Activated T-cell treated with anti-CD3 and anti-CD28 coated beads for 1 hour (primary cell): Measurements from ENCODE around the gene ODF2L.
"Not testable (repeated sequence)": the region's sequence is repeated elsewhere in the genome, so short reads cannot be mapped to it uniquely, and the experiment has no call there.

ENCODE experiments used
- DNase-seq: peaks from one replicate; pipeline ENCODE4 v3.0.0-alpha.2; 2020; ENCODE audit warnings: low read depth

Gene ODF2L

DNA sequence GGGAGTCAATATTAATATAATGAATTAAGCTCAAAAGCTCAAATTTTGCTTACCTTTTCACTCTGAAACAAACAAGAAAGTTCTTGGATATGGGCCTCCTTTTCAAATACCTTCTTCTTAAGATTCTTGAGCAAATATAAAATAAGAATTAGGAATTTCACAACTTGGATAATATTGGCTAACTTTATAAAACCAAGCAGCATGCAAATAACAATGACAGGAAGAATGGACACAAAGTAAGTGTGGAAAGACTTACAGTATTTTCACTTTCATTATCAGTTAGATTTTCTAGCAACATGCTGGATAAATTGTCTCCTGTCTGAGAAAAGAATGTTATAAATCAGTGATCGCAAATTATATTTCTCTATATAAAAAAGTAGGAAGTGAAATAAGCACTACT is 13.2 kb downstream of the ODF2L start:
- DNase-seq = no peak

DNA sequence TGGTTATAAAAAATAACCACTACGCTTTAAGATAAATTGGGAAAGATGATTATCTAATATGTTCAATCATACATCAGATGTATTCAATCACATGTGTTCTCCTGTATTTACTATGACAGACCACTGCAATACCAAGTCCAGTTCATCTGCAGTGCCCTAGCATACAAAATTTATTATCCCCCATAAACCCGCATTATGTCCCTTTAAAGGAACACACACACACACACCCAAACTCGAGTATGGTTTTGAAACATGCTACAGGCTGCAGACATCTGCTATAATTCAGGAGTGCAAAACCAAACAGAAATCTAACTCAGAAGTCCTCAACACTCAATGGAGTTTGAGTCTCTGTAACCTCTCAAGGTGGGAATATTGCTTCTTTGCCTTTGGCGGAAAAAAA is 14.9 kb downstream of the ODF2L start:
- no peak for DNase-seq

DNA sequence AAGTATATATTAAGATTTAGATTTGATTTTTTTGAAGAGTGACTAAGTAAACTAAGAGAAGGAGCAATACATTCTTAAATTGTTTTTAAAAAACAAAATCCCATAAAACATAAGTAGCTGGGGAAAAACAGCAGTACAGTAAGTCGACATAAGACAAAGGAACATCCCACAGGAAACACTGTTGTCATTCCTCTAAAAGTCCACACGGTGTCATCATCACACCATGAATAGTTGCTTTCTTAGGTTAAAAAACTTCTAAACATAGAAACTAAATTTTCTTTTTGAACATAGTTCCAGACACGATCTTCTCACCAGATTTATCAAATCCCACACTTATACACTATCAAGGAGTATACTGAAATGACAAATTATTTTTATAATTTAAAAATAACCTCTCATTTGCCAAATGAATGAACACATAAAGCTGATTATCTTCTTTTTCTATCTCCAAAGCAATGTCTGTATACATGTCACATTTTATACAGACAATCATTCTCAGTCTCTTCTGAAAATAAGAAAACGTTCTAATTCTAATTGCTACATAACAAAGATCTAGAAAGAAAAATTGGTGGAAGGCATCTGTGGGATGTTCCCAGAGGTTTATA is 15.8 kb downstream of the ODF2L start:
- DNase-seq = no peak

DNA sequence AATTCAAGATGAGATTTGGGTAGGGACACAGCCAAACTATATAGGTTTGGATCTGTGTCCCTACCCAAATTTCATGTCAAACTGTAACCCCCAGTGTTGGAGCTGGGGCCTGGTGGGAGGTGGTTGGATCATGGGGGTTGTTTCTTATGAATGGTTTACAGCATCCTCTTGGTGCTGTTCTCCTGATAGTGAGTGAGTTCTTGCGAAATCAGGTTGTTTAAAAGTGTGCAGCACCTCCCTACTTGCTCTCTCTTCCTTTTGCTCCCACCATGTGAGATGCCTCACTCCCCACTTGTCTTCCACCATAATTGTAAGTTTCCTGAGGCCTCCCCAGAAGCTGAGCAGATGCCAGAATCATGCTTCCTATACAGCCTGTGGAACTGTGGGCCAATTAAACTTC is 17.3 kb downstream of the ODF2L start:
- no peak for DNase-seq

DNA sequence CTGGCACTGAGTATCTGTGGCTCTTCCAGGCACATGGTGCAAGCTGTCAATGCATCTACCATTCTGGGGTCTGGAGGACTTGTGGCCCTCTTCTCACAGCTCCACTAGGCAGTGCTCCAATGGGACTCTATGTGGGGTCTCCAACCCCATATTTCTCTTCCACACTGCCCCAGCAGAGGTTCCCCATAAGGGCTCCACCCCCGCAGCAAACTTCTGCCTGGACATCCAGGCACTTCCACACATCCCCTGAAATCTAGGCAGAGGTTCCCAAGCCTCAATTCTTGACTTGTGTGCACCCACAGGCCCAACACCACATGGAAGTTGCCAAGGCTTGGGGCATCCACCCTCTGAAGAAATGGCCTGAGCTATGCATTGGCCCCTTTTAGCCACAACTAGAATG is 18.8 kb downstream of the ODF2L start:
- no peak for DNase-seq

DNA sequence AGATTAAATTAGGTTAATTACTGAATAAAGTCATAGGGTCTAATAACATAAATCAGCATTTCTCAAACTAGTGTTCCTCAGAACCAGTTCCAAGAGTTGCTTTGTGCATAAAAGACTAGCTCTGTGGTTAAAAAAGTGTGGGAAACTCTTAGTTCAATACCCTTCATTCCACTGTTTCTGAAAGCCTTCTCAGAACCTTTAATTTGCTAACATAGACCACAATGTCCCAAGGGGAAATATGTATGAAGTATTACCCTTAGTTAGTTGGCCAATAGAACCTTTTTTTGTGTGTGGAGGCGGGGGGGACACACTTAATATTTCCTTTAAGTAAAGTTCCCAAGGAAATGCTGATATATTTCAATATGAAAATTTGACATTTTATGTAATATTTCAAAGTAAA is 20.4 kb downstream of the ODF2L start:
- no peak for DNase-seq

DNA sequence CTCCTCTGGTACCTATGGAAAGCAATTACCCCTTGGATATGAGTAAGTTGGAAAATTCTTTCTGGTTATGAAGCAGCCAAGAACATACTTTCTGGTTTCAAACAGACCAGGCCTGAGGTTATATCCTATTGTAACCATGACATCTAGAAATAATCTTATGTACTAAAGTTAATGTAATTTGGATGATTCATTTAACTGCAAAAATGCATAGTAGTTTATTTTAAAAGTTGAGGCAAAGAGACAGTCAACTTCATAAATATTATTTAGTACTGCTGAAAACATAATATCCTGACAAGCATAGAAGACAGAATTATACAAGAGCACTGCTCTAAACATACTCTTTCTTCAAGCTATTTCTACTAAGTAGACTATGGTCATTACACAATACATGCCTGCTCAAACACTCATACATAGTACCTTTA is 25.5 kb downstream of the ODF2L start:
- DNase-seq = no peak

DNA sequence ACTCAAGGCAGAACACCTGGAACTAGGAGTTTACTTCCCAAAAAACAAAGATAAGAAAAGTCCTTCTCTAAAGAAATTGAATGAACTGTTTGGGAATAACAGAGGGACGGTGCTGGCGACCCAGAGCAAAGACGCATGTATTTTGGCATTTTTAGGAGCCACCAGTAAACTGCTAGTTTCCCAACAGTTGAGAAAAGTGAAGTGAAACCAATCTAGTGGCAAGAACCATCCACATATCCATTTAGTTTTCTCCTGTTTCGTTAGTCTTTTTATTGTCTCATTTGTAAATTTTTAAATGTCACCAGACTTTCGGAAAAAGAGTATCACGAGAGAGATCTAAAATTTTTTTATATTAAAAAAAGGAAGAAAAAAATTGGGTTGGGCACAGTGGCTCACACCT is 30.2 kb downstream of the ODF2L start:
- DNase-seq = no peak

DNA sequence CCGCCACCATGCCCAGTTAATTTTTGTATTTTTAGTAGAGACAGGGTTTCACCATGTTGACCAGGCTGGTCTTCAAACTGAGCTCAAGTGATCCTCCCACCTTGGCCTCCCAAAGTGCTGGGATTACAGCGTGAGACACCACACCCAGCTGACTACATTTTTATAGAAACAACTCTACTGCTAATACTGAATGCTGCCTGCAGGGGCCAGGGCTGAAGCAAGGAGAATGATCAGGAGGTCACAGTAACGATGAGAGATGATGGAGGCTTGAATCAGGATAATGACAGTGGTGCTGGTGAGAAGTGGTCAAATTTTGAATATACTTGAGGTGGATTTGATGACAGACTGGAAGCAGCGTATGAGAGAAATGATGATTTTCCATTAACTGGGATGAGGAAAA is 33.3 kb downstream of the ODF2L start:
- DNase-seq = no peak

DNA sequence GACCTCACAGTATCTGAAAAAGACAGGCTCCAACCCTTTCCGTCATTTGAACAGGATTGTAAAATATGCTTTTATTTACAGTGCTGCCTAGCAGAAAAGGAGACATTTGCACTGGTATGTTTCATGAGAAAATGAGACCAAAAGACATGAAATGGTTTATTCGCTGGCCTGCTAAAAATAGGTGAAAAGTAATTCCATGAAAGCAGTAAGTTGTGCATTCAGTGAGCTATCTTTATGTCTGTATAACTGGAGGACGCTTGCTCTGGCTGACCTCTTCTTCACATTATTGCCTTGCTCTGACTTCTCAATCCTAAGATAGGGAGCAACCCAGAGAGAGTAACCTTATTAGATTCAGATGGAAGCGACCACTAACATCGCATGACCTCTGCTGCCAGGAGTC is 38.3 kb downstream of the ODF2L start:
- no peak for DNase-seq

DNA sequence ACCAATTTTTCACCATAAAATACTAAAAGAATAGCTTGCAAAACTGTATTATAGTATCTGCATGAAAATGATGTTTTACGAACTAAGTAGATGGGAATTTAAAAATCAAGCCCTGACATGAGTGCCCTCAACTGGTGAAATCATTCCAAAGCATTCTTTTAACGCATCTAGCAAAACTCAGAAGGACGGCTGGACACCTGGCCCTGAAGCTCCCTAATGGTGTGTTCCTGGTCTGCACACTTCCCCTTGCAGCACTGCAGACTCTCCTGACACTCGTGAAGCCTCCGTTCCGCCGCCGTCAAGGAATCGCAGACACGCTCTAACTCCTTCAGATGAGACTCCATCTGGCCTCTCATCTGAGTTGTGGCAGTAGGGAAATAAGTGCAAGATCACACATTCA is 39.9 kb downstream of the ODF2L start:
- DNase-seq = no peak

DNA sequence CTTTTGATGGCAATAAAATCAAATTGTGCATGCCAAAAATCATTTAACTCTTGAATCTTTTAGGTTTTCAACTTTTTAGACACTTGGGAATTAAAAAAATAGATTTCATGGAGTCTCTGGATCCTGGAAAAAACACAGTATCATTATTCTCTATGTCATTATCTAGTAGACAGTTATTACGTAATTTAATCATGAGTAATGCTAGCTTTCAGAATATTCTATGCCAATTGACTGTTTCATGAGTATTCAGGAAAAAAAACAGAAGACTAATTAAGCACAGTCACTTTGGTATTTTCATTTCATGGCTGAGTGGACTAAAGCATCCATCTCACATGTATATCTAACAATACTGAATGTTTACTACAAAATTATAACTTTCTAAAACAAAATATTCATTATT is 44.0 kb downstream of the ODF2L start:
- no peak for DNase-seq

DNA sequence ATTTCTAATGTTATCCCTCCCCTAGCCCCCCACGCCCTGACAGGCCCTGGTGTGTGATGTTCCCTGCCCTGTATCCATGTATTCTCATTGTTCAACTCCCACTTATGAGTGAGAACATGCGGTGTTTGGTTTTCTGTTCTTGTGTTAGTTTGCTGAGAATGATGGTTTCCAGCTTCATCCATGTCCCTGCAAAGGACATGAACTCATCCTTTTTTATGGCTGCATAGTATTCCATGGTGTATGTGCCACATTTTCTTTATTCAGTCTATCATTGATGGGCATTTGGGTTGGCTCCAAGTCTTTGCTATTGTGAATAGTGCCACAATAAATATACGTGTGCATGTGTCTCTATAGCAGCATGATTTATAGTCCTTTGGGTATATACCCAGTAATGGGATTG is 45.9 kb downstream of the ODF2L start:
- DNase-seq = not testable (repeated sequence)

DNA sequence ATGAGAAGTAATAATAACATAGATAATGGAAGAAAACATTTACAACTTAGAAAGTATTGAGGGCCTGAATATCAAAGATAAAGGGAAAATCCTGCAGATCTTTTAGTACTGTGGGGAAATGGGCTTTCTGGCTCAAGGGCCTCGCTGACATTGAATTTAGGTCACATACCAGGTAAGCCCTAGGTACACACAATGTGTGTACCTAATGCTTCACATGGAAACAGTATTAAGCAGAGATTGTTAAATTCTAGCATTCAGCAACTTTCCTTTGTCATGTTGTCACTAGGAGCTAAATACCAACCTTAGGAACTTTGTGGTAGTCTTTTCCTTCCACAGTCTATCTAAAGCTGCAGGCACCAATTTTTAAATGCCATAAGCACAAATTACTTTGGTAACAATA is 49.7 kb downstream of the ODF2L start:
- no peak for DNase-seq

DNA sequence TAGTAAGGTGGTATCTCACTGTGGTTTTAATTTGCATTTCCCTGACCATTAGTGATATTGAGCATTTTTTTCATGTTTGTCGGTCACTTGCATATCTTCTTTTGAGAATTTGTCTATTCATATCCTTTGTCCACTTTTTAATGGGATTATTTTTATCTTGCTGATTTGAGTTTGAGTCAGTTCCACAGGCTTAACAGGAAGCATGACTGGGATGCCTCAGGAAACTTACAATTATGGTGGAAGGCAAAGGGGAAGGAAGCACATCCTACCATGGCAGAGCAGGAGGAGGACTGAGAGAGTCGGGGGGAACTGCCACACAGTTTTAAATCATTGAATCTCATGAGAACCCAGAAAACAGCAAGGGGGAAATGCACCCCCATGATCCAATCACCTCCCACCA is 51.1 kb downstream of the ODF2L start:
- DNase-seq = no peak

DNA sequence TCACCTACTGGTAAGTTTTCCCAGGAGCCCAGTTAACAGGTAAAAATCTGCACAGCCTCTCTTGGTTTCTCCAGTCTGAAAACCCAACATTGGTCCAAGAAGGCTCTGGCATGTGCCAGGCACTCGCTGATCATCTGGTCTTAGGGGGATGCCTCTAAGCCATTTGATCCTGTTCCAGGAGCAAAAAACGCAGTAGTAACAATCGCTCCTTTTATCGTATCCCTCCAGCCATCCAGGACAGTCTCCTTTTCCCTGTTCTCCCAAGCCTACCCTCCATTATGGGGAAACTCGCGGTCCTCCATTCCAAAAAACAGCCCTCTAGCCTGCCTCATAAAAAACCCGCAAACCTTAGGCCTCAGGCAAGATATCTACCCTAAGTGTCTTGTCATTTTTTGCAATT is 56.2 kb downstream of the ODF2L start:
- DNase-seq = no peak

DNA sequence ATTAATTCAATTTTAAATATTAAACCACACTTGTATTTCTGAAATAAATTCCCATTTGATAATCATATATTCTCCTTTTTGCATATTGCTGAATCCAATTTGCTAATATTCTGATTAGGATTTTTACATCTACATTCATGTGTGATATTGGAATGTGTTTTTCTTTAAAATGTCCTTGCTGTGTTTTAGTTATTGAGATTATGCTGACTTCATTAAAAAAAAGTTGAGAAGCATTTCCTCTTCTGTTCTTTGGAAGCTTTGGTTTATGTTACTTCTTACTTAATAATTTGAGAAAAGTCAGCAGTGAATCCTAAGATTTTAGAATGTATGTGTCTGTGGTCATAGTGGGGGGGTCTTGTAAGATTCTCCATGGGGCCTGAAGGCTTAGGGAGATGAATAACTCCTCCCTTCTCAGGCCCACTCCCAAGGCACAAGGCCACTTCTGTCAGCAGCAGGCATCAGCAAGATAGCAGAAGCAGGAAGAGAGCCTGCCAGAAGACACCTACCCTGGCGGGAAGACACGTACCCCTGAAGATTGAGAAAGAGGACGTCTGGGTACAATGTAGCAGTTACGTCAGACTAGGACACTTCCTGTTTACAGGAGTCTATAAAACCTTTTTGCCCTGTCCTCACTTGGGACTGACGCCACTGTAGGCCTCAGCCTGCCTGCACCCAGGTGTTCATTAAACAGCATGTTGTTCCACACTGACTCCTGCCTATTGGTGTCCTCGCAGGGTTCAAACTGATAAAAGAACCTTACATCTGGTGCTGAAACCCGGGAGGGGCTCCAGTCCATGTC is 56.9 kb downstream of the ODF2L start:
- DNase-seq = no peak

DNA sequence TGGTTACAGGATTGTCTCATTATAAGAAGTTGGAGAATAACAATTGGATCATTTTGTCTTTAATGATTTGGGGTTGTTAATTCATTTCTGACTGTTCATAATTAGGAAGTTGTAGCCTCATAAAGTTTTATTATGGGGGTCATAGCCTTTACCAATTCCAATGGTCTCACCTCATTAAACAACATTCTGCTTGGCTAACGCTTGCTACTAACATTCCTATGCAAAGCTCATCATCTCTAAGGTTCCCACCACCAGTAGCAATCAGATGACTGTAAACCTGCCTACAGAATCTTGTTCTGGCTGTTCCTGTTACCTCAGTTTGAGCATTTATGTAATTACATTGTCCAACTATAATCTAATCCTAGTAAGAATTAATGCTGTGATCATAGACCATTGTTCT is 60.2 kb downstream of the ODF2L start:
- no peak for DNase-seq

DNA sequence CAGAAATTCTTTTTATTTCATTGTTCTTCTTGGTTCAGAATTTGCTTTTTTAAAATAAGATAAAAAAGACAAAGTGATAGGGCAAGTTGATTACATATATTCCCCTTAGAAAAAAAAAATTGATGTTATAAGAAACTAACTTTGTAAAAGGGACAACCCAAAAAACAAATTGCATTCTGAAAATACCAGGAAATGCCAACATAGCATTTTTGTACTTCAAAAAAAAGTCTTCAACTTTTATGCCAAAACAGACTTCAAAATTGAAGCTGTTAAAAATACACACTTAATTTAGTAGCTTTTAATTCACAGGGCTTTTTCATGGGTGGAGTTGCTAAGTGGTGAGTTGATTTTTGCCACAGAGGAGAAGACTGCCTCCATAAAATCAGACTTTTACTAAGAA is 70.9 kb downstream of the ODF2L start:
- no peak for DNase-seq

DNA sequence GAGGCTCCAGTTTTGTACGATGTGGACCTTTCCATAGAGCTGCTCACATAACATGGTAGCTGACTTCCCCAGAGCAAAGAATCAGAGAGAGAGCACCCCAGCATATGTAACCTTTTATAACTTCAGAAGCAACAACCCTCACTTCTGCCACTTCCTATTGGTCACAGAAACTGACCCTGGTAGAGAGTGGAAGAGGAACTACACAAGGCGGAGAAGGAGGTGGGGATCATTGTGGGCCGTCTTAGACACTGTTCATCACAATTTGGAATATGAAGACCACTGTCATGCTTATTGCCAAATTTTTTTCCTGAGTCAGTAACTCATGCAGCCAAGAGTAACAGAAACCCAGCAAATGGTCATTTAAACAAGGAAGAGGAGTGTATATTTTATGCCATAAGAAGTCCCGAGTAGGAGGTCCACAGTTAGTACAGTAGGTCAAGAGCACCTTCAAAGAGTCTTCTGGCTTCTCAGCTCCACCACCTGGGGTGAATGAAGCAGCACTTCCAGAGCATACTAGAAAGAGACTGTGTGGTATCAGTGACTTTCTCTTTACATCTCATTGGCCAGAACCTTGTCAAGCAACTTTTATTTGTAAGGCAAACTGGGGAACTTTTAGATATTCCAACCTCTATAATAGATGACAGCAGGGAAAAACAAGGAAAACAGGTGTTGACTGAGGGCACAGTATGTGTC is 71.8 kb downstream of the ODF2L start:
- no peak for DNase-seq

DNA sequence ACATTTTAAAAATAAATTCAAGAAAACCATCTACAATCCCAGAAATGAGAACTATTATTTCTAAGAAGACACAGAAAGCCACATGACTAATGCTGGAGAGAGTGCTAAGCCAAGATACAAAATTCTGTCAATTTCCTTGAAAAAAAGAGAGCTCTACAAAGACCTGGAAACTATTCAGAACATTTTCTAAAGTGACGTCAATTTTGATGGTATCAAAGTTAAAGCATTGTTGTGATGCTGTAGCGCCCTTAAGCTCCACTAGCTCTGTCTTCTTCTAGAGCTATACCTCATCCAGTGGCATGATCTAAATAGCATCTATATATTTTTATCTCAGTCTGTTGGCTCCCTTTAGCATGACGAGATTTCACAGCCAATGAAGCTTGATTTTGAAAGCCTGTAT is 73.9 kb downstream of the ODF2L start:
- no peak for DNase-seq

DNA sequence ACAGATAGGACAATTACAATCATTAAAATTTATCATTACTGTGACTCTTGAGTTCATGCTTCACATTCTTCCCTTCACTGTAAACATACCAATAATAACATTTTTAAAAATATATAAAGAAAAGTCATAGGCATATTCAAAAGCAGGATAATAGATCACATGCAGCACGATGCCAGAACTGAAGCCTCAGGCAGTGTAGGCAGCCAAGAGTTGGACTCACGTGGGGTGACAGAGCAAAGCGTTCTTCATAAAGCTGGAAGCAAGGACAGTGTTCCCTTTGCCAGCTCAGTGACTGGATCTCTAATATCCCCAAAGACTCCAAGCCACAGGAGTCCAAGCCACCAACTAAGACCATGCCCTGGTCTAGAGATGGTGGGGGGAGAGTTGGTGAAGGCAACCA is 77.7 kb downstream of the ODF2L start:
- DNase-seq = no peak

DNA sequence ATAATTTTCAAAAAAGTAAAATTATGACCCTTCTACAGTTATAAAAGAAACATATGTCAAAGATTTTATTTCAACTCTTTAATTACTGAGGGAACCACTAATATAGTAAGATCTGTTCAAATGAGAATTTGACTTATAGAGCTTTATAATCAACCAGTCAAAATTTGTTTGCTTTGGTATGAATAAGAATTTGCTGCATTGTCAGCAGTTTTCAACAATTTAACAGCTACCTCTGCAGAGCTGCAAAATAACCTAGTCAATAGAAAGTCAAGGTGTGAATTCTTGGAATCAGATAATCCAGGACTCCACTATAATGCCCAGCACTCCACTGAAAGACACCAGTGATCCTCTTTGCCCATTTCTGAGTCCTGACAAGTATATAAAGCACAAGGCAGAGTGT is 78.2 kb downstream of the ODF2L start:
- DNase-seq = no peak

DNA sequence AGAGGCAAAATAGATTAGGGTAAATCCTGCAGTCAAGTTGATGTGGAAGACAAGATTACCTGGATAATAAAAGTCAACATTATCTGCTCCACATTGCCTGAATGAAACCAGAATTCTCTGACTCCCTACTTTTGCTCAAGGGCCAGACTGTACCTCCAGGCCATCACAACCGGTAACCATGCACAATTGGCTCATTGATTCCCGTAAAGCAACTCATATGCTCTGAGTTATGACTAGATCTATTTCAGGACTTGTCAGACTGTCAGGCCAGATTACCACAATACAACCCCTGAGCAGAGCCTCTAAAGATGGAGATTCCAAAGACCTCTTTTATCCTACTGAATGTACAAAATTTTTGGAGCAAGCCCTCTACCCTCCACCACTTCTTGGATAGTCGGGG is 90.4 kb downstream of the ODF2L start:
- no peak for DNase-seq
